CD4-positive, alpha-beta T cell (primary cell): ENCODE measurements around the gene TMEM132D. TPM values are rescaled to one million over a fixed set of nuclear protein-coding genes. Genes with fewer than 3 reads are reported as not detected.

ENCODE experiments used
- ATAC-seq: fragments of 200-7000 bp; cut with Tn5 transposase; one replicate; pipeline ENCODE4 v1.10.0; 2022; ENCODE audit warnings: mild to moderate bottlenecking; ENCODE audit not compliant: poor library complexity
- CTCF ChIA-PET: fragments of 350-600 bp; sonication (Branson Sonifier 250); formaldehyde crosslinking; loops from one replicate; lab custom pipeline; 2021; ENCODE audit warnings: antibody characterized with exemption, inconsistent platforms; lab: Charles Lee
- POLR2A ChIA-PET: fragments of 350-600 bp; sonication (Branson Sonifier 250); formaldehyde crosslinking; loops from one replicate; lab custom pipeline; 2021; ENCODE audit warnings: antibody characterized with exemption, inconsistent platforms; lab: Charles Lee
- DNase-seq, 14 experiments: peaks; one replicate each; pipeline ENCODE4 v3.0.0-alpha.2; 2013 to 2020; ENCODE audit warnings: mixed read lengths in 2 of 14
- H3K27ac ChIP-seq, 2 donors: one replicate each; pipeline versions ENCODE4 v1.5.1 to v1.7.0; 2013; ENCODE audit warnings: low read length in 2 of 2, low read depth in 1 of 2, mild to moderate bottlenecking in 1 of 2
- H3K27me3 ChIP-seq, 2 experiments: 1 replicate in 1 of 2; 2 replicates in 1 of 2; pipeline versions ENCODE4 v1.6.1 to v1.7.0; 2013; ENCODE audit warnings: low read length in 2 of 2, control low read depth in 1 of 2, mild to moderate bottlenecking in 1 of 2, moderate library complexity in 1 of 2; ENCODE audit not compliant: insufficient read depth in 2 of 2, control insufficient read depth in 1 of 2
- H3K36me3 ChIP-seq: one replicate; pipeline ENCODE4 v1.6.1; 2013; ENCODE audit warnings: low read length, control low read depth; ENCODE audit not compliant: insufficient read depth
- H3K4me1 ChIP-seq: one replicate; pipeline ENCODE4 v1.6.1; 2013; ENCODE audit warnings: low read length, control low read depth; ENCODE audit not compliant: insufficient read depth
- H3K4me3 ChIP-seq: one replicate; pipeline ENCODE4 v1.5.1; 2013; ENCODE audit warnings: mild to moderate bottlenecking, low read length, moderate library complexity
- H3K9me3 ChIP-seq, 2 experiments: 1 replicate in 1 of 2; 2 replicates in 1 of 2; pipeline versions ENCODE4 v1.6.1 to v1.7.0; 2013; ENCODE audit warnings: low read length in 2 of 2, mild to moderate bottlenecking in 2 of 2, control low read depth in 1 of 2, moderate library complexity in 1 of 2; ENCODE audit not compliant: control insufficient read depth in 1 of 2, insufficient read depth in 1 of 2
- H3K27ac Mint-ChIP-seq: one replicate; pipeline ENCODE4 v1.8.0; 2020; ENCODE audit warnings: mixed read lengths
- H3K27me3 Mint-ChIP-seq: one replicate; pipeline ENCODE4 v1.8.0; 2021; ENCODE audit warnings: mixed read lengths
- H3K36me3 Mint-ChIP-seq: one replicate; pipeline ENCODE4 v1.8.0; 2021; ENCODE audit warnings: low read depth, mixed read lengths
- H3K4me1 Mint-ChIP-seq: one replicate; pipeline ENCODE4 v1.8.0; 2021; ENCODE audit warnings: low read depth, mixed read lengths
- H3K4me3 Mint-ChIP-seq: one replicate; pipeline ENCODE4 v1.8.0; 2020; ENCODE audit warnings: mild to moderate bottlenecking, mixed read lengths
- H3K9me3 Mint-ChIP-seq: one replicate; pipeline ENCODE4 v1.8.0; 2020; ENCODE audit warnings: mixed read lengths
- intact Hi-C, 2 experiments: fragments of 100-400 bp; cut with DNase I in 1 of 2; cut with micrococcal nuclease in 1 of 2; formaldehyde crosslinking; loops; one replicate each; pipeline versions ENCODE4 v1.15.1 to v1.9.0; 2023 to 2025; cut with DNase I, micrococcal nuclease
- total RNA-seq, 174 experiments: library from RNA in 2 of 174; stranded (reverse) in 2 of 174; gene quantifications; one replicate each; pipeline ENCODE4 v1.2.3 and lab custom pipeline; 2021 to 2026
- TF ChIP-seq, protein P1 (sequence below): fragments of 200-600 bp; IDR thresholded peaks from one replicate; pipeline ENCODE4 v1.8.0; 2022; ENCODE audit warnings: antibody characterized with exemption, mild to moderate bottlenecking

TMEM132D gene
- total RNA-seq, 2 experiments from 2014 or later = not detected

DNA sequence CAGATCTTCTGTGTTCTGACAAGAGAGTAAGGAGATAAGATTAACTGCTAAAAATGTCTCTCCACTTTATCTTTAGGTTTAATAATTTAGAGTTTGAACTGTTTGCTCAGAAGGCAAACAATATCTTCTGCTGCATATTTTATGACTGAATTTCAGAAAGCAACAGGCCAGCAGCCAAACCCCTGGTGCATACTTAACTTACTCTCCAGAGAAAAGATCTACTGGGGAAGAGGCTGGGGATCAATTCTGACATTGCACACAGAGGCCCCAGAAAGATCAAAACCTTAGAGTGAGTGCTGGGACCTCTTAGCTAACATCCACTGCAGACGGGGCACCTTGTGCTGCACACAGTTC is 518.2 kb downstream of the TMEM132D start:
- no peaks in the 10 kb centered on the region for H3K36me3 ChIP-seq
- intact Hi-C loops = no loop called here
- TF ChIP-seq, protein P1, sequence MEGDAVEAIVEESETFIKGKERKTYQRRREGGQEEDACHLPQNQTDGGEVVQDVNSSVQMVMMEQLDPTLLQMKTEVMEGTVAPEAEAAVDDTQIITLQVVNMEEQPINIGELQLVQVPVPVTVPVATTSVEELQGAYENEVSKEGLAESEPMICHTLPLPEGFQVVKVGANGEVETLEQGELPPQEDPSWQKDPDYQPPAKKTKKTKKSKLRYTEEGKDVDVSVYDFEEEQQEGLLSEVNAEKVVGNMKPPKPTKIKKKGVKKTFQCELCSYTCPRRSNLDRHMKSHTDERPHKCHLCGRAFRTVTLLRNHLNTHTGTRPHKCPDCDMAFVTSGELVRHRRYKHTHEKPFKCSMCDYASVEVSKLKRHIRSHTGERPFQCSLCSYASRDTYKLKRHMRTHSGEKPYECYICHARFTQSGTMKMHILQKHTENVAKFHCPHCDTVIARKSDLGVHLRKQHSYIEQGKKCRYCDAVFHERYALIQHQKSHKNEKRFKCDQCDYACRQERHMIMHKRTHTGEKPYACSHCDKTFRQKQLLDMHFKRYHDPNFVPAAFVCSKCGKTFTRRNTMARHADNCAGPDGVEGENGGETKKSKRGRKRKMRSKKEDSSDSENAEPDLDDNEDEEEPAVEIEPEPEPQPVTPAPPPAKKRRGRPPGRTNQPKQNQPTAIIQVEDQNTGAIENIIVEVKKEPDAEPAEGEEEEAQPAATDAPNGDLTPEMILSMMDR = no peak
- H3K27ac ChIP-seq = no peak overlapping the region
- peaks cover 0 to 16% of the 10 kb centered on the region in 2 experiments for H3K9me3 ChIP-seq
- Mint-ChIP-seq H3K4me3 (no peak overlapping the region), H3K27ac (no peak overlapping the region), H3K4me1 (no peaks in the 10 kb centered on the region), H3K36me3 (no peaks in the 10 kb centered on the region), H3K9me3 (peaks cover 4% of the 10 kb centered on the region), H3K27me3 (no peaks in the 10 kb centered on the region)
- DNase-seq (no peak), ATAC-seq (no peak)
- ChIA-PET CTCF (no interaction called here), POLR2A (no interaction called here)
- H3K27me3 ChIP-seq = no peaks in the 10 kb centered on the region
- no peaks in the 10 kb centered on the region for H3K4me1 ChIP-seq
- H3K4me3 ChIP-seq = no peak overlapping the region

DNA sequence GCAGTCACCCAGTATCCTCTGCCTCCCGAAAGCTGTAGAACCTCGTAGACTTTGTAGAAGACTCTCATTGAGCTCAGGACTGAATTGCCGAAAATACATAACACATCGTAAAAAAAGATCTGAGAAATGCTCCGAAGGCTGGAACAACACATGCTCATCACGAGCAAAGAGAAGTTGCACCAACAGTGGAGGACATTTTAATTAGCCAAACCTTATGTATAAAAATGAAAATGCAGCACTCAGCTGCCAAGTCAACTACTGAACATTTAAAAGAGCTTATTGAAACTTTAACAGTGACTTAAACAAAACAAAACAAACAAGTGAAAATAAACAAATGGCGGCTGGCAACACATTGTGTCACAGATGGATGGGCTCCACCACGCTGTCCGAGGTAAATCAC is 519.9 kb downstream of the TMEM132D start:
- no peaks in the 10 kb centered on the region for H3K4me1 ChIP-seq
- no peak overlapping the region for H3K27ac Mint-ChIP-seq
- ChIA-PET POLR2A (no interaction called here), CTCF (no interaction called here)
- no peak overlapping the region for H3K4me3 Mint-ChIP-seq
- H3K27me3 ChIP-seq = no peaks in the 10 kb centered on the region
- H3K4me1 Mint-ChIP-seq = no peaks in the 10 kb centered on the region
- no peaks in the 10 kb centered on the region for H3K36me3 ChIP-seq
- no peaks in the 10 kb centered on the region for H3K27me3 Mint-ChIP-seq
- H3K9me3 ChIP-seq = peaks cover 0 to 11% of the 10 kb centered on the region in 2 experiments
- intact Hi-C loops = no loop called here
- DNase-seq (no peak), ATAC-seq (no peak)
- TF ChIP-seq, protein P1 = no peak
- no peak overlapping the region for H3K27ac ChIP-seq
- H3K4me3 ChIP-seq = no peak overlapping the region
- H3K9me3 Mint-ChIP-seq = peaks cover 6% of the 10 kb centered on the region
- H3K36me3 Mint-ChIP-seq = no peaks in the 10 kb centered on the region

DNA sequence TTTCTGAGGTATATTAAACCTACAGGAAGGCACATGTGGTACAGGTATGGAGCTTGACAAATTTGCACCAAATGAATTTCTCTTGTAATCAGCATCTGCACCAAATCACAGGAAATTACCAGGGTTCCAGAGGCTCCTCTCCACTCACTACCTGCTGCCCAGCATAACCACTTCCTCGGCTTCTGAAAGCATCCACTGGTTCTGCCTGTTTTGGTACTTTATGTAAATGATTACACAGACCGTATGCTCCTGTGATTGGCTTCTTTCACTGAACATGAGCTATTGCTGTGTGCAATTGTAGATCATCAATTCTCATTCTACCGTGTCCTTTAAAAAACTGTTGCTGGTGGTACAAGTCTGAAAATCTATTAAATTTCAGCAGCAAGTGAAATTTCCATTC is 522.1 kb downstream of the TMEM132D start:
- no peaks in the 10 kb centered on the region for H3K27me3 Mint-ChIP-seq
- H3K9me3 ChIP-seq = peaks cover 0 to 11% of the 10 kb centered on the region in 2 experiments
- DNase-seq (no peak), ATAC-seq (no peak)
- no peak overlapping the region for H3K27ac Mint-ChIP-seq
- intact Hi-C loops = no loop called here
- POLR2A ChIA-PET = no interaction called here
- CTCF ChIA-PET = no interaction called here
- no peak overlapping the region for H3K4me3 Mint-ChIP-seq
- no peaks in the 10 kb centered on the region for H3K4me1 Mint-ChIP-seq
- H3K36me3 Mint-ChIP-seq = no peaks in the 10 kb centered on the region
- TF ChIP-seq, protein P1 = no peak
- H3K27me3 ChIP-seq = no peaks in the 10 kb centered on the region
- H3K36me3 ChIP-seq = no peaks in the 10 kb centered on the region
- peaks cover 9% of the 10 kb centered on the region for H3K9me3 Mint-ChIP-seq
- H3K27ac ChIP-seq = no peak overlapping the region
- H3K4me3 ChIP-seq = no peak overlapping the region
- H3K4me1 ChIP-seq = no peaks in the 10 kb centered on the region
